HG03066 (cell line): ENCODE measurements around the gene KLF4.

Source experiments
- ATAC-seq: cut with Tn5 transposase; IDR thresholded peaks from one replicate; pipeline ENCODE4 v1.9.1; 2021; ENCODE audit warnings: low read depth; ENCODE audit not compliant: unreplicated experiment

The KLF4 gene

GRCh38 chr9:107460153-107461023 lies 29.2 kb downstream of the KLF4 start:
- ATAC-seq, result no peak

- no peak for ATAC-seq
These were observed 34.0 kb downstream of the KLF4 start for GRCh38 chr9:107455425-107456135.

GRCh38 chr9:107453479-107453878 lies 36.1 kb downstream of the KLF4 start:
- ATAC-seq, result no peak

- ATAC-seq, result no peak
These were observed 41.7 kb downstream of the KLF4 start for GRCh38 chr9:107447834-107448233.

- no peak for ATAC-seq
These were observed 42.5 kb downstream of the KLF4 start for GRCh38 chr9:107447081-107447480.

GRCh38 chr9:107446491-107446890 lies 43.1 kb downstream of the KLF4 start:
- ATAC-seq, result no peak

GRCh38 chr9:107443786-107444185 lies 45.8 kb downstream of the KLF4 start:
- no peak for ATAC-seq

GRCh38 chr9:107439991-107440456 lies 49.5 kb downstream of the KLF4 start:
- ATAC-seq, result no peak

- no peak for ATAC-seq
These were observed 51.1 kb downstream of the KLF4 start for GRCh38 chr9:107438211-107439031.

- no peak for ATAC-seq
These were observed 51.9 kb downstream of the KLF4 start for GRCh38 chr9:107437716-107438115.

- ATAC-seq, result no peak
These were observed 54.2 kb downstream of the KLF4 start for GRCh38 chr9:107435415-107435814.
